GM13976 (cell line): ENCODE measurements around the gene ARHGEF7.

Source experiments
- DNase-seq: peaks from one replicate; pipeline ENCODE4 v3.0.0; 2012; ENCODE audit warnings: low spot score
- in situ Hi-C: fragments of 300-500 bp; cut with MboI; formaldehyde crosslinking; loops from one replicate; pipeline ENCODE4 v1.12.0; 2022; ENCODE audit warnings: low sequenced_read_pairs, mixed read lengths, inconsistent platforms; ENCODE audit not compliant: unreplicated experiment
- TF ChIP-seq, protein P1 (sequence below): IDR thresholded peaks from 2 replicates; pipeline ENCODE4 v1.5.1; 2012; ENCODE audit warnings: borderline replicate concordance, mild to moderate bottlenecking; ENCODE audit not compliant: insufficient read depth; ENCODE audit errors: extremely low read depth, missing control alignments, control extremely low read depth

Gene ARHGEF7

DNA sequence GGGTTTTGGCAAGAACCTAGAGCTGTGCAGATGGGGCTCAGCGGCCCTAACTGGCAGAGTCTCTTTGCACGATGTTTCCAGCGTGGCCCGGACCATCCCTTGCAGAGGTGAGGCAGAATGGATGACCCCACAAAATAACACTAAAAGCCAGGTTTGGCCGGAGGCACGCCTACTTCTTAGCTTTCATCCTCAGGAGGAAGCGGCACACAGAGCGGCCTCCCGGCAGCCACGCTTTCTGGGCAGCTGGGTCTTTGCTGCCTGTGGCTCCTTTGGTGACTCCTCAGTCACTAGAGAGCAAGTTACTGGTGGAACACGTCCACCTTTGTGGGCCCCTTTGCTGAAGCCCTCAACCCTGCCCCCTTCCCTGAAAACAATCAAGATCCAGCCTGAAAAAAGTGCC, 230.6 kb downstream of the ARHGEF7 start:
- no peak for DNase-seq
- TF ChIP-seq, protein P1, sequence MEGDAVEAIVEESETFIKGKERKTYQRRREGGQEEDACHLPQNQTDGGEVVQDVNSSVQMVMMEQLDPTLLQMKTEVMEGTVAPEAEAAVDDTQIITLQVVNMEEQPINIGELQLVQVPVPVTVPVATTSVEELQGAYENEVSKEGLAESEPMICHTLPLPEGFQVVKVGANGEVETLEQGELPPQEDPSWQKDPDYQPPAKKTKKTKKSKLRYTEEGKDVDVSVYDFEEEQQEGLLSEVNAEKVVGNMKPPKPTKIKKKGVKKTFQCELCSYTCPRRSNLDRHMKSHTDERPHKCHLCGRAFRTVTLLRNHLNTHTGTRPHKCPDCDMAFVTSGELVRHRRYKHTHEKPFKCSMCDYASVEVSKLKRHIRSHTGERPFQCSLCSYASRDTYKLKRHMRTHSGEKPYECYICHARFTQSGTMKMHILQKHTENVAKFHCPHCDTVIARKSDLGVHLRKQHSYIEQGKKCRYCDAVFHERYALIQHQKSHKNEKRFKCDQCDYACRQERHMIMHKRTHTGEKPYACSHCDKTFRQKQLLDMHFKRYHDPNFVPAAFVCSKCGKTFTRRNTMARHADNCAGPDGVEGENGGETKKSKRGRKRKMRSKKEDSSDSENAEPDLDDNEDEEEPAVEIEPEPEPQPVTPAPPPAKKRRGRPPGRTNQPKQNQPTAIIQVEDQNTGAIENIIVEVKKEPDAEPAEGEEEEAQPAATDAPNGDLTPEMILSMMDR: no peak
- in situ Hi-C loops: no loop called here

DNA sequence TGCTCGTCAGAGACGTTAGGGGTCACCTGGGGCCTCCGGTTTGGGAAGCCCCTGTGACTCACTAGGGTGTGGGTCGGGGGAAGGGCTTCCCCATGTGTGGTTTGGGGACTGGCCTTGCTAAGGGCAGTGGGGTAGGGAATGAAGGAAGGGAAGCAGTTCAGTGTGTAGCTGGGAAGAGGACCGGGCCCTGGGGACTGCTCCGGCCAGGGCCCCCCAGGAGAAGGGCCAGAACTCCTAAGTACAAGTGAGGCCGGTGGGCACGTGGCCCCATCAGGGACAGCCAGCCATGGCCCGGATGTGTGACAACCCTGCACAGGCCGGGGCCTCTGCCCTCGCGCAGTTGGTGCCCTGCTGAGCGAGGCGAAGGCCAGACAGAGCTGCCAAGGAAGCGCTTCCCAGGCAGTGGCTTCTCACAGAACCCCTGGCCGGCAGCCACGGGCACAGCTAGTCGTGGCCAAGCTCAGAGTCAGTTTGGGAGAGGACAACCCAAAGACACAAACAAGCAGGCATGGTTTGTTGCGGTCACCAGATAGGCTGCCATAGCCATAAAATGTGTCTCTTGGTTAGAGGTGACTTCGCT, 231.1 kb downstream of the ARHGEF7 start:
- DNase-seq: no peak
- in situ Hi-C loops: no loop called here
- TF ChIP-seq, protein P1: no peak

DNA sequence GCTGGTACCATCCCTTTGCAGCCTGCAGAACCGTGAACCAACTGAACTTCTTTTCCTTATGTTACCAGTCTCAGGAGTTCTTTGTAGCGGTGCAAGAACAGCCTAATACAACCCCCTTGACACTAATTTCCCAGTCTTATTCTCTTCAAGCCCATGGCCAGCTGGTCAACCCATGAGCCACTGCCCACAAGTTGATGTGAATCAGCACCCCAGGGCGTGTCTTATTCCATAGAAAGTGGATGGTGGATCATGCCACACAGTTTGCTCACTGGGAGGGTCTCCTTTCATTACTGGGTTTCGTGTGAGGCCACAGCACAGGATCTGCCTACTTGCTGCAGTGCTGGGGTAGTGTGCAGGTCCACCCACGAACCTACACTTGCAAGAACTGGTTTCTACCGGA, 232.3 kb downstream of the ARHGEF7 start:
- no peak for DNase-seq
- in situ Hi-C loops: no loop called here
- TF ChIP-seq, protein P1: no peak

DNA sequence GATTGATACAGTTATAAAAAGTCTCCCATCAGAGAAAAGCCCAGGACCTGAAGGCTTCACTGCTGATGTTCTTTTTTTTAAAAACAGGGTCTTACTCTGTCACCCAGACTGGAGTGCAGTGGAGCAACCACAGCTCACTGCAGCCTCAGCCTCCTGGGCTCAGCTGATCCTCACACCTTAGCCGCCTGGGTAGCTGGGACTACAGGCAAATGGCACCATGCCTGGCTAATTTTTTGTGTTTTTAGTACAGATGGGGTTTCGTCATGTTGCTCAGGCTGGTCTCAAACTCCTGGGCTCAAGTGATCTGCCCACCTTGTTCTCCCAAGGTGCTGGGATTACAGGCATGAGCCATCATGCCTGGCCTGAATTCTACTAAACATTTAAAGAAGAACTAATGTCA, 238.4 kb downstream of the ARHGEF7 start:
- in situ Hi-C loops: no loop called here
- DNase-seq: no peak
- TF ChIP-seq, protein P1: no peak

DNA sequence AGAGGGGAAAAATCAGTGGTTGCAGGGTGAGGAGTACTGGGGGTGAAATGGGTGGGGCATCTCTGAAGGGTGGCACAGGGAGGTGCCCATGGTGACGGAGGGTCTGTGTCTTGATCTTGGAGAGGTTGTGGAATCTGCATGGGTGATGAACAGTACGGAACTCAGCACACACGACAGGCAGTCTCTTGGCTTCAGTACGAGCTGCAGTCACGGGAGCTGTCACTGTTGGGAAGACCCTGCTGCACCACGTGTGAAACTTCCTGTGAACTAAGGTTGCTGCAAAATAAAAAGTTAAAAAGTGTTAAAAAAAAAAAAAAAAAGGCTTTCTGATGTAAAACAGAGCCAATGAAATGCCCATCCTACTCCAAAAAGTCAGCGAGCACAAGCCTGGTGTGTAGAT, 239.7 kb downstream of the ARHGEF7 start:
- DNase-seq: no peak
- in situ Hi-C loops: no loop called here
- TF ChIP-seq, protein P1: no peak
